Fibroblast of villous mesenchyme (primary cell): ENCODE results near the gene KRT9. TPM values are rescaled to one million over a fixed set of nuclear protein-coding genes. Genes with fewer than 3 reads are reported as not detected.
"Not testable (repeated sequence)": the region's sequence is repeated elsewhere in the genome, so short reads cannot be mapped to it uniquely, and the experiment has no call there.

ENCODE experiments used
- DNase-seq: peaks from one replicate; pipeline ENCODE4 v3.0.0-alpha.2; 2010; ENCODE audit warnings: low read depth
- H3K4me3 ChIP-seq: 2 replicates; pipeline ENCODE4 v1.5.1; 2011; ENCODE audit warnings: low read depth, mild to moderate bottlenecking, low read length
- total RNA-seq: library from RNA; depleted of rRNA; stranded (reverse); fragments of >200 nt; gene quantifications from 2 replicates; pipeline ENCODE4 v1.2.3, GENCODE V29; 2012
- TF ChIP-seq, protein P1 (sequence below): IDR thresholded peaks from 2 replicates; pipeline ENCODE4 v1.5.1; 2012; ENCODE audit warnings: low read depth, mild to moderate bottlenecking, low read length; ENCODE audit not compliant: insufficient read depth

The KRT9 gene
- total RNA-seq, 1 donor: not detected

DNA sequence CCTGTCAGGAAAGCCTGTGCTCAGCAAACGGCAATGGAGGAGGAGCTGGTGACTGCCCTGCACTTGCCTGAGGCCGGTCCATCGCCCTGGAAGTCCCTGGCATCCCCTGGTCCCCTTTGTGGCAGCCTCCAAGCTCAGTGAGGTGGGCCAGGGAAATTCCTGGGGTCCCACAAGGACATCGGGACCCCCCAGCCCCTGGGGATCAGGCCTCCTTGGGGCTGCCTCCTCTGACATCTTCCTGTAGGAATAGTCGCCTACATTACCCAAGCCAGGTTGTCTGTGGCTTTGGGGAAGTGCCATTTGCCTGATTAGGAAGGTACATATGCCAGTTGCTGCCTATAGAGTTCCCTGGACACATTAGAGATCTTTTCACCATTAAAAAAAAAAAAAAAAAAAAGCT, 7.1 kb upstream of the KRT9 start:
- TF ChIP-seq, protein P1, sequence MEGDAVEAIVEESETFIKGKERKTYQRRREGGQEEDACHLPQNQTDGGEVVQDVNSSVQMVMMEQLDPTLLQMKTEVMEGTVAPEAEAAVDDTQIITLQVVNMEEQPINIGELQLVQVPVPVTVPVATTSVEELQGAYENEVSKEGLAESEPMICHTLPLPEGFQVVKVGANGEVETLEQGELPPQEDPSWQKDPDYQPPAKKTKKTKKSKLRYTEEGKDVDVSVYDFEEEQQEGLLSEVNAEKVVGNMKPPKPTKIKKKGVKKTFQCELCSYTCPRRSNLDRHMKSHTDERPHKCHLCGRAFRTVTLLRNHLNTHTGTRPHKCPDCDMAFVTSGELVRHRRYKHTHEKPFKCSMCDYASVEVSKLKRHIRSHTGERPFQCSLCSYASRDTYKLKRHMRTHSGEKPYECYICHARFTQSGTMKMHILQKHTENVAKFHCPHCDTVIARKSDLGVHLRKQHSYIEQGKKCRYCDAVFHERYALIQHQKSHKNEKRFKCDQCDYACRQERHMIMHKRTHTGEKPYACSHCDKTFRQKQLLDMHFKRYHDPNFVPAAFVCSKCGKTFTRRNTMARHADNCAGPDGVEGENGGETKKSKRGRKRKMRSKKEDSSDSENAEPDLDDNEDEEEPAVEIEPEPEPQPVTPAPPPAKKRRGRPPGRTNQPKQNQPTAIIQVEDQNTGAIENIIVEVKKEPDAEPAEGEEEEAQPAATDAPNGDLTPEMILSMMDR: no peak
- DNase-seq: no peak
- no peak overlapping the region for H3K4me3 ChIP-seq

DNA sequence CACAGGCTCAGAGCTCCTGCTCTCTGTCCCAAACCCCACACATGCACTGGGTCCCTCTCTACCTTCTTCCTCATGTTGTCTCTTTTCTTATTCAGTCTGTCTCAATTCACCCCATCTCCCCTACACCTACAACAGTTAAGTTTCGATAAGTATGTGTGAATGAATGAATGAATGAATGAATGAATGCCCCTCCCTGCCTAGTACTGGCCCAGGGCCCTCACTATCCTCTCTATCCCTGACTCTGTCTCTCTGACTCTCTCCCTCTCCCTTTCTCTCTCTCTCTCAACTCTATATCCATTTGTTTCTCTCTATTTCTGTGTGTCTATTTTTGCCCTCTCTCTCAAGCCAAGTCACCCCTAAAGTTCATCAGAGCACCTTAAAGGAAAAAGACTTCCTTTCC, 6.7 kb upstream of the KRT9 start:
- TF ChIP-seq, protein P1: no peak
- no peak for DNase-seq
- no peak overlapping the region for H3K4me3 ChIP-seq

DNA sequence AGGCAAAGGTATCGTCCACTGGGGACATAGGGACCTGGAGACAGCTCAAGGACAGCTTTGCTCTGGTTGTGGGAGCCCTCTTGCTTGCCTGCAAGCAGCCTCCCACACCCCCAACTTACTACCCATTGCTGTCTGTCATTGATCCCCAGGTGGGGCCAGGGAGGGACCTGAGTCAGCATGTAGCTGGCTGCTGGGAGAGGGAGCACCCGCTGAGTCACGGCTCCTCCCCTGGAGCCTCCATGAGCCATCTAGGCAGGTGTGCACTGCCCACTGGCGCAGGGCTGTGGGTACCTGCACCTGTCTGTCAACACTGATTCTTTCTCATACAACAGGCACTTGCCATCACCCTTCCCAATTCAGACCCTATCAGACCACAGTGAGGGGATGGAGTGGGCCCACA, 4.9 kb upstream of the KRT9 start:
- DNase-seq: not testable (repeated sequence)

DNA sequence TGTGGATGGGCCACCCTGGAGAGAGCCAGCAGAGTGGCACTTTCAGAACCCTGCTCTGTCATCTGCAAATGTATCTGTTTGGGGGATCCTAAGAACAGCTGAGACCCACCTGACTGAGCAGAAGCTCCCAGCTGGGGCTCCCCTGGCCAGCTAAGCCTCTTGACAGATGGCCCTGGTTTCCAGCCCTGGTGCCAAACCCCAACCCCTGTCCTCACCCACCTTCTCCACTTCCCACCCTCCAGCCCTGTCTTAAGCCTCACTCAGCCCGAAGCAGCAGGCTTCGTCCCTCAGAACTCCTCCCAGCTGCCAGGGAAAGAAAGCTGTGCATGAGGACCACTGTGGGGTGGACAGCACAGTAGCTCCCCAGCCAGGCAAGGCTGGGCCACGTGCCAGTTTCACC, 3.5 kb upstream of the KRT9 start:
- H3K4me3 ChIP-seq: no peak overlapping the region
- TF ChIP-seq, protein P1: no peak
- DNase-seq: no peak

More for the DNA sequence above, 4.9 kb upstream of the KRT9 start:
- H3K4me3 ChIP-seq: not testable (repeated sequence)

DNA sequence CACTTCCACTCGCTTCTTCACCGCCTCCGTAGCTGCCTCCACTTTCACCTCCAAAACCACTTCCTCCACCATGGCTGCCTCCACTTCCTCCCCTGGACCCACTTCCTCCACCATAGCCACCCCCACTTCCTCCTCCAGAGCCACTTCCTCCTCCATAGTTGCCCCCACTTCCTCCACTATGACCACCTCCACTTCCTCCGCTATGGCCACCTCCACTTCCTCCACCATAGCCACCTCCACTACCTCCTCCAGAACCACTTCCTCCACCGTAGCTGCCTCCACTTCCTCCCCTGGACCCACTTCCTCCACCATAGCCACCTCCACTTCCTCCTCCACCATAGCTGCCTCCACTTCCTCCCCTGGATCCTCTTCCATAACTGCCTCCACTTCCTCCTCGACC, 4.5 kb downstream of the KRT9 start:
- TF ChIP-seq, protein P1: no peak
- no peak for DNase-seq
- no peak overlapping the region for H3K4me3 ChIP-seq

DNA sequence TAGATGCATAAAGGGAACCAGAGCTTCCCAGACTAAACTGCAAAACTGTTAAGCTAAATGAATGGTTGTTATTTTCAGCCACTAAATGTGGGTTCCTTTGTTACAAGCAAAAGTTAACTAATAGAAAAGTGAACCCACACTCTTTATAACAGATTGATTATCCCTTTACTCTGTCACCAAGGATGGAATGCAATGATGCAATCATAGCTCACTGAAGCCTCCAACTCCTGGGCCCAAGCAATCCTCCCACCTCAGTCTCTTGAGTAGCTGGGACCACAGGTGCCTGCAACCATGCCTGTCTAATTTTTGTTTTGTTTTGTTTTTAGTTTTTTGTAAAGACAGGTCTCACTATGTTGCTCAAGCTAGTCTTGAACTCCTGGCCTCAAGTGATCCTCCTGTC, 6.5 kb downstream of the KRT9 start:
- TF ChIP-seq, protein P1: no peak
- no peak for DNase-seq
- H3K4me3 ChIP-seq: no peak overlapping the region

DNA sequence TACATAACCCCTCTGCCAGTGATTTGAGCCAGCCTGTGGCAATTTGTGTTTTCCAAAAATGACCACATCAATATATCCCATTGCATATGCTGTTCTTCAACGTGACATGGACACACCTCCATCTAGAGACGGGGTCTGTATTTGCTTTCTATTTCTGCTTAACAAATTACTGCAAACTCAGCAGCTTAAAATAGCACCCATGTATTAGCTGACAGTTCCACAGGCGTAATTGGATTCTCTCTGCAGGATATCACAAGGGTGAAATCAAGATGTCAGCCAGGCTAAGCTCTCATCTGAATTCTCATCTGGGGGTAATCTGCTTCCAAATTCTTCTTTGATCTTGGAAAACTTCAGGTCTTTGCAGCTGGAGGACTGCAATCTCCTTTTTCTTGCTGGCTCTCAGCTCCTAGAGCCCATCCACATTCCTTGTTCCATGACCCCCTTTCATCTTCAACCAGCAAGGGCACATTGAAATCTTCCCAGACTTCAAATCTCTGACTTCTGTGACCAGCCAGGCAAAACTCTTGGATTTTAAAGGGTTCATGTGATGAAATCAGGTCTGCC, 8.2 kb downstream of the KRT9 start:
- no peak for DNase-seq
- TF ChIP-seq, protein P1: no peak
- no peak overlapping the region for H3K4me3 ChIP-seq
